CD4-positive, alpha-beta T cell (primary cell): ENCODE data around the gene FGFRL1. TPM values are rescaled to one million over a fixed set of nuclear protein-coding genes. Genes with fewer than 3 reads are reported as not detected.

ENCODE experiments used
- ATAC-seq: fragments of 200-7000 bp; cut with Tn5 transposase; one replicate; pipeline ENCODE4 v1.10.0; 2022; ENCODE audit warnings: mild to moderate bottlenecking; ENCODE audit not compliant: poor library complexity
- CTCF ChIA-PET: fragments of 350-600 bp; sonication (Branson Sonifier 250); formaldehyde crosslinking; loops from one replicate; lab custom pipeline; 2021; ENCODE audit warnings: antibody characterized with exemption, inconsistent platforms; lab: Charles Lee
- POLR2A ChIA-PET: fragments of 350-600 bp; sonication (Branson Sonifier 250); formaldehyde crosslinking; loops from one replicate; lab custom pipeline; 2021; ENCODE audit warnings: antibody characterized with exemption, inconsistent platforms; lab: Charles Lee
- DNase-seq, 14 experiments: peaks; one replicate each; pipeline ENCODE4 v3.0.0-alpha.2; 2013 to 2020; ENCODE audit warnings: mixed read lengths in 2 of 14
- H3K27ac ChIP-seq, 2 donors: one replicate each; pipeline versions ENCODE4 v1.5.1 to v1.7.0; 2013; ENCODE audit warnings: low read length in 2 of 2, low read depth in 1 of 2, mild to moderate bottlenecking in 1 of 2
- H3K27me3 ChIP-seq, 2 experiments: 1 replicate in 1 of 2; 2 replicates in 1 of 2; pipeline versions ENCODE4 v1.6.1 to v1.7.0; 2013; ENCODE audit warnings: low read length in 2 of 2, control low read depth in 1 of 2, mild to moderate bottlenecking in 1 of 2, moderate library complexity in 1 of 2; ENCODE audit not compliant: insufficient read depth in 2 of 2, control insufficient read depth in 1 of 2
- H3K36me3 ChIP-seq: one replicate; pipeline ENCODE4 v1.6.1; 2013; ENCODE audit warnings: low read length, control low read depth; ENCODE audit not compliant: insufficient read depth
- H3K4me1 ChIP-seq: one replicate; pipeline ENCODE4 v1.6.1; 2013; ENCODE audit warnings: low read length, control low read depth; ENCODE audit not compliant: insufficient read depth
- H3K4me3 ChIP-seq: one replicate; pipeline ENCODE4 v1.5.1; 2013; ENCODE audit warnings: mild to moderate bottlenecking, low read length, moderate library complexity
- H3K9me3 ChIP-seq, 2 experiments: 1 replicate in 1 of 2; 2 replicates in 1 of 2; pipeline versions ENCODE4 v1.6.1 to v1.7.0; 2013; ENCODE audit warnings: low read length in 2 of 2, mild to moderate bottlenecking in 2 of 2, control low read depth in 1 of 2, moderate library complexity in 1 of 2; ENCODE audit not compliant: control insufficient read depth in 1 of 2, insufficient read depth in 1 of 2
- H3K27ac Mint-ChIP-seq: one replicate; pipeline ENCODE4 v1.8.0; 2020; ENCODE audit warnings: mixed read lengths
- H3K27me3 Mint-ChIP-seq: one replicate; pipeline ENCODE4 v1.8.0; 2021; ENCODE audit warnings: mixed read lengths
- H3K36me3 Mint-ChIP-seq: one replicate; pipeline ENCODE4 v1.8.0; 2021; ENCODE audit warnings: low read depth, mixed read lengths
- H3K4me1 Mint-ChIP-seq: one replicate; pipeline ENCODE4 v1.8.0; 2021; ENCODE audit warnings: low read depth, mixed read lengths
- H3K4me3 Mint-ChIP-seq: one replicate; pipeline ENCODE4 v1.8.0; 2020; ENCODE audit warnings: mild to moderate bottlenecking, mixed read lengths
- H3K9me3 Mint-ChIP-seq: one replicate; pipeline ENCODE4 v1.8.0; 2020; ENCODE audit warnings: mixed read lengths
- intact Hi-C, 2 experiments: fragments of 100-400 bp; cut with DNase I in 1 of 2; cut with micrococcal nuclease in 1 of 2; formaldehyde crosslinking; loops; one replicate each; pipeline versions ENCODE4 v1.15.1 to v1.9.0; 2023 to 2025; cut with DNase I, micrococcal nuclease
- total RNA-seq, 174 experiments: library from RNA in 2 of 174; stranded (reverse) in 2 of 174; gene quantifications; one replicate each; pipeline ENCODE4 v1.2.3 and lab custom pipeline; 2021 to 2026
- TF ChIP-seq, protein P1 (sequence below): fragments of 200-600 bp; IDR thresholded peaks from one replicate; pipeline ENCODE4 v1.8.0; 2022; ENCODE audit warnings: antibody characterized with exemption, mild to moderate bottlenecking

The FGFRL1 gene
- total RNA-seq, 2 experiments from 2014 or later: 21.8 to 25.0 TPM

GRCh38 chr4:1008840-1009541 lies 2.4 kb upstream of the FGFRL1 start:
- Histone ChIP-seq H3K27me3 (peaks cover 26 to 36% of the 10 kb centered on the region in 2 experiments), H3K9me3 (peaks cover 0 to 13% of the 10 kb centered on the region in 2 experiments), H3K4me1 (peaks cover 31% of the 10 kb centered on the region), H3K27ac (no peak overlapping the region), H3K4me3 (peak overlapping the region; percentile 65), H3K36me3 (no peaks in the 10 kb centered on the region)
- POLR2A ChIA-PET: interaction anchor here (1.4 to 3.0 kb wide), 2 partner anchors 22 to 47 kb away, joined by 4 to 14 read pairs; partner anchors contain the start of gene IDUA
- TF ChIP-seq, protein P1, sequence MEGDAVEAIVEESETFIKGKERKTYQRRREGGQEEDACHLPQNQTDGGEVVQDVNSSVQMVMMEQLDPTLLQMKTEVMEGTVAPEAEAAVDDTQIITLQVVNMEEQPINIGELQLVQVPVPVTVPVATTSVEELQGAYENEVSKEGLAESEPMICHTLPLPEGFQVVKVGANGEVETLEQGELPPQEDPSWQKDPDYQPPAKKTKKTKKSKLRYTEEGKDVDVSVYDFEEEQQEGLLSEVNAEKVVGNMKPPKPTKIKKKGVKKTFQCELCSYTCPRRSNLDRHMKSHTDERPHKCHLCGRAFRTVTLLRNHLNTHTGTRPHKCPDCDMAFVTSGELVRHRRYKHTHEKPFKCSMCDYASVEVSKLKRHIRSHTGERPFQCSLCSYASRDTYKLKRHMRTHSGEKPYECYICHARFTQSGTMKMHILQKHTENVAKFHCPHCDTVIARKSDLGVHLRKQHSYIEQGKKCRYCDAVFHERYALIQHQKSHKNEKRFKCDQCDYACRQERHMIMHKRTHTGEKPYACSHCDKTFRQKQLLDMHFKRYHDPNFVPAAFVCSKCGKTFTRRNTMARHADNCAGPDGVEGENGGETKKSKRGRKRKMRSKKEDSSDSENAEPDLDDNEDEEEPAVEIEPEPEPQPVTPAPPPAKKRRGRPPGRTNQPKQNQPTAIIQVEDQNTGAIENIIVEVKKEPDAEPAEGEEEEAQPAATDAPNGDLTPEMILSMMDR: no peak
- Mint-ChIP-seq H3K4me1 (peaks cover 14% of the 10 kb centered on the region), H3K9me3 (no peaks in the 10 kb centered on the region), H3K4me3 (peak overlapping the region; percentile 83), H3K27me3 (peaks cover 54% of the 10 kb centered on the region), H3K27ac (peak overlapping the region; percentile 47), H3K36me3 (peaks cover 5% of the 10 kb centered on the region)
- no peak for ATAC-seq
- CTCF ChIA-PET: interaction anchor here (1.4 kb wide), 1 partner anchor 227 kb away, joined by 3 read pairs; no protein-coding TSS in a partner anchor
- DNase-seq: peak in 13 of 14 experiments; percentile 12 to 71 (median 34)
- intact Hi-C loops: loop anchor here in 1 of 2 experiments (1.0 to 2.0 kb wide), 2 partner anchors 22 to 227 kb away; partner anchors contain the start of gene IDUA

GRCh38 chr4:1009542-1010394 lies 1.7 kb upstream of the FGFRL1 start:
- POLR2A ChIA-PET: interaction anchor here (0.6 to 3.0 kb wide), 6 partner anchors 23 to 1457 kb away, joined by 3 to 14 read pairs (median 4); partner anchors contain the start of genes DGKQ, GAK, IDUA and TMEM175
- TF ChIP-seq, protein P1: peak; percentile 19
- intact Hi-C loops: loop anchor here (1.0 to 5.0 kb wide), 9 partner anchors 23 to 571 kb away; partner anchors contain the start of genes UVSSA (in 2 of the 2), CTBP1 (in 1 of the 2), GAK (in 1 of the 2) and IDUA (in 1 of the 2)
- no peaks in the 10 kb centered on the region for H3K9me3 Mint-ChIP-seq
- H3K9me3 ChIP-seq: peaks cover 0 to 5% of the 10 kb centered on the region in 2 experiments
- H3K4me1 ChIP-seq: peaks cover 31% of the 10 kb centered on the region
- peaks cover 18 to 29% of the 10 kb centered on the region in 2 experiments for H3K27me3 ChIP-seq
- H3K4me1 Mint-ChIP-seq: peaks cover 14% of the 10 kb centered on the region
- DNase-seq (peak; percentile 50 to 84 (median 72)), ATAC-seq (peak; percentile 41)
- no peaks in the 10 kb centered on the region for H3K36me3 ChIP-seq
- H3K36me3 Mint-ChIP-seq: peaks cover 5% of the 10 kb centered on the region
- H3K4me3 ChIP-seq: peak overlapping the region; percentile 66
- H3K27me3 Mint-ChIP-seq: peaks cover 46% of the 10 kb centered on the region
- H3K27ac ChIP-seq: peak overlapping the region in 1 of 2 donors; percentile 62
- H3K27ac Mint-ChIP-seq: peak overlapping the region; percentile 97
- CTCF ChIA-PET: interaction anchor here (0.8 to 1.6 kb wide), 3 partner anchors 22 to 228 kb away, joined by 3 read pairs; partner anchors contain the start of gene DGKQ
- peak overlapping the region; percentile 84 for H3K4me3 Mint-ChIP-seq
